Activated T-cell treated with anti-CD3 and anti-CD28 coated beads, Interleukin-2, amount 50 U/mL, for 4 hours (primary cell): ENCODE data around the gene CCR8. TPM values are rescaled to one million over a fixed set of nuclear protein-coding genes. Genes with fewer than 3 reads are reported as not detected.

Experiments
- ATAC-seq, 2 donors: fragments of 200-7000 bp; cut with Tn5 transposase; one replicate each; pipeline ENCODE4 v1.10.0; 2021
- DNase-seq: peaks from one replicate; pipeline ENCODE4 v3.0.0-alpha.2; 2020
- H3K27me3 Mint-ChIP-seq: one replicate; pipeline ENCODE4 v1.8.0; 2021; ENCODE audit warnings: low read depth, mixed read lengths
- H3K36me3 Mint-ChIP-seq: one replicate; pipeline ENCODE4 v1.8.0; 2022; ENCODE audit warnings: mixed read lengths; ENCODE audit not compliant: insufficient read depth
- H3K4me1 Mint-ChIP-seq: one replicate; pipeline ENCODE4 v1.8.0; 2021; ENCODE audit warnings: low read depth, mixed read lengths
- H3K4me3 Mint-ChIP-seq: one replicate; pipeline ENCODE4 v1.8.0; 2021; ENCODE audit warnings: mild to moderate bottlenecking, moderate library complexity, mixed read lengths
- H3K9me3 Mint-ChIP-seq: one replicate; pipeline ENCODE4 v1.8.0; 2021; ENCODE audit warnings: mixed read lengths
- total RNA-seq, 3 donors: library from RNA; stranded (reverse); gene quantifications; one replicate each; pipeline ENCODE4 v1.2.1, GENCODE V29; 2021

CCR8 gene
- total RNA-seq, 3 donors from 2014 or later: 0.40 to 1.4 (median 0.87) TPM

- no peak for ATAC-seq
- Mint-ChIP-seq H3K36me3 (peaks cover 3% of the 10 kb centered on the region), H3K4me3 (no peak overlapping the region), H3K9me3 (no peaks in the 10 kb centered on the region), H3K4me1 (peaks cover 24% of the 10 kb centered on the region), H3K27me3 (no peaks in the 10 kb centered on the region)
- no peak for DNase-seq
These were observed 51.9 kb downstream of the CCR8 start for GRCh38 chr3:39381432-39381831.

Other genes with a start within 250 kb of the CCR8 start
- gene GORASP1, start 222.1 kb upstream of the CCR8 start, total RNA-seq: 10 to 100 TPM; 31.8 to 34.7 (median 33.0) TPM
- gene TTC21A, start 222.0 kb upstream of the CCR8 start, total RNA-seq: 1 to 10 TPM in 2 of 3 donors, under 1 TPM in 1; 0.84 to 1.1 (median 1.0) TPM
- gene CSRNP1, start 176.1 kb upstream of the CCR8 start, total RNA-seq: 10 to 100 TPM; 88.9 to 96.6 (median 95.1) TPM
- 10 to 100 TPM; 13.1 to 20.6 (median 18.2) TPM for gene XIRP1, start 137.1 kb upstream of the CCR8 start, total RNA-seq
- gene CX3CR1, start 49.7 kb upstream of the CCR8 start, total RNA-seq: under 1 TPM; 0.32 to 0.73 (median 0.40) TPM
- gene SLC25A38, start 53.7 kb downstream of the CCR8 start, total RNA-seq: 10 to 100 TPM; 64.7 to 69.1 (median 65.3) TPM
- gene RPSA, start 77.0 kb downstream of the CCR8 start, total RNA-seq: 1,000 to 10,000 TPM; 2,416 to 2,801 (median 2,677) TPM
- not detected for gene MOBP, start 138.0 kb downstream of the CCR8 start, total RNA-seq